ENCODE results near the gene NINJ2. TPM values are rescaled to one million over a fixed set of nuclear protein-coding genes. Genes with fewer than 3 reads are reported as not detected.
A peak's percentile ranks its signal among the peaks of the same experiment; 100 is the strongest.

NINJ2 gene
- total RNA-seq, 4 donors from 2014 or later, result 1.4 to 8.0 (median 5.6) TPM

GRCh38 chr12:645563-646071, 17.6 kb downstream of the NINJ2 start:
- intact Hi-C loops (cut with DNase I; ENCODE audit: low total_unique reads) (no loop called here), in situ Hi-C loops (cut with MboI; ENCODE audit: low pct_ligation_motif_present in 1 of 4, low pct_unique_long_range_greater_than_20kb in 1 of 4, low sequenced_read_pairs in 3 of 4) (no loop called here)
- DNase-seq, result no peak
- Histone ChIP-seq H3K27me3 (no peaks in the 10 kb centered on the region), H3K9me3 (no peaks in the 10 kb centered on the region), H3K4me1 (peaks cover 6 to 42% (median 29%) of the 10 kb centered on the region in 4 donors), H3K27ac (peak overlapping the region; percentile 93 to 98 (median 95)), H3K4me3 (no peak overlapping the region), H3K36me3 (no peaks in the 10 kb centered on the region)
- no peak for TF ChIP-seq CTCF (IDR thresholded peaks at IDR 0.05)
- peak in 1 of 3 donors; percentile 5 for TF ChIP-seq POLR2AphosphoS5 (IDR thresholded peaks at IDR 0.05)
- TF ChIP-seq EP300 (IDR thresholded peaks at IDR 0.05; ENCODE audit: low read depth), result no peak
- no peak for TF ChIP-seq POLR2A (IDR thresholded peaks at IDR 0.05)
- 32 to 36% methylated on average over 8 of the region's 8 CpGs for WGBS, 2 donors (ENCODE audit: low coverage in 1 of 2)

GRCh38 chr12:644818-645552, 18.3 kb downstream of the NINJ2 start:
- Histone ChIP-seq H3K9me3 (no peaks in the 10 kb centered on the region), H3K4me1 (peaks cover 6 to 42% (median 29%) of the 10 kb centered on the region in 4 donors), H3K27ac (peak overlapping the region; percentile 93 to 98 (median 95)), H3K36me3 (no peaks in the 10 kb centered on the region), H3K4me3 (no peak overlapping the region), H3K27me3 (no peaks in the 10 kb centered on the region)
- WGBS, 2 donors (ENCODE audit: low coverage in 1 of 2), result 80 to 87% methylated on average over 6 of the region's 6 CpGs
- DNase-seq, result no peak
- TF ChIP-seq EP300 (IDR thresholded peaks at IDR 0.05; ENCODE audit: low read depth), result no peak
- no peak for TF ChIP-seq POLR2A (IDR thresholded peaks at IDR 0.05)
- TF ChIP-seq POLR2AphosphoS5 (IDR thresholded peaks at IDR 0.05), result no peak
- no peak for TF ChIP-seq CTCF (IDR thresholded peaks at IDR 0.05)
- intact Hi-C loops (cut with DNase I; ENCODE audit: low total_unique reads) (loop anchor here (5.0 kb wide), 1 partner anchor 107 kb away; the partner anchor contains the start of gene WNK1), in situ Hi-C loops (cut with MboI; ENCODE audit: low pct_ligation_motif_present in 1 of 4, low pct_unique_long_range_greater_than_20kb in 1 of 4, low sequenced_read_pairs in 3 of 4) (no loop called here)

GRCh38 chr12:644303-644639, 19.0 kb downstream of the NINJ2 start:
- H3K27ac ChIP-seq, result peak overlapping the region; percentile 93 to 98 (median 95)
- no peaks in the 10 kb centered on the region for H3K36me3 ChIP-seq
- no peak for TF ChIP-seq POLR2AphosphoS5 (IDR thresholded peaks at IDR 0.05)
- no peak for TF ChIP-seq POLR2A (IDR thresholded peaks at IDR 0.05)
- no peak for TF ChIP-seq EP300 (IDR thresholded peaks at IDR 0.05; ENCODE audit: low read depth)
- TF ChIP-seq CTCF (IDR thresholded peaks at IDR 0.05), result no peak
- H3K27me3 ChIP-seq, result no peaks in the 10 kb centered on the region
- no peak overlapping the region for H3K4me3 ChIP-seq
- intact Hi-C loops (cut with DNase I; ENCODE audit: low total_unique reads), result loop anchor here (5.0 kb wide), 1 partner anchor 108 kb away; the partner anchor contains the start of gene WNK1
- H3K9me3 ChIP-seq, result no peaks in the 10 kb centered on the region
- peaks cover 6 to 42% (median 29%) of the 10 kb centered on the region in 4 donors for H3K4me1 ChIP-seq
- 68 to 90% methylated on average over 3 to 6 of the region's 6 CpGs for WGBS, 2 donors (ENCODE audit: low coverage in 1 of 2)
- no peak for DNase-seq
- in situ Hi-C loops (cut with MboI; ENCODE audit: low pct_ligation_motif_present in 1 of 4, low pct_unique_long_range_greater_than_20kb in 1 of 4, low sequenced_read_pairs in 3 of 4), result no loop called here

GRCh38 chr12:643475-644302, 19.6 kb downstream of the NINJ2 start:
- Histone ChIP-seq H3K36me3 (no peaks in the 10 kb centered on the region), H3K9me3 (no peaks in the 10 kb centered on the region), H3K4me3 (peak overlapping the region; percentile 48 to 81 (median 74)), H3K4me1 (peaks cover 6 to 42% (median 29%) of the 10 kb centered on the region in 4 donors), H3K27me3 (no peaks in the 10 kb centered on the region), H3K27ac (peak overlapping the region; percentile 93 to 98 (median 95))
- intact Hi-C loops (cut with DNase I; ENCODE audit: low total_unique reads), result loop anchor here (2.0 to 5.0 kb wide), 2 partner anchors 71 to 109 kb away; partner anchors contain the start of gene WNK1
- DNase-seq, result peak; percentile 42
- WGBS, 2 donors (ENCODE audit: low coverage in 1 of 2), result 23 to 55% methylated on average over 9 to 32 of the region's 33 CpGs
- no peak for TF ChIP-seq CTCF (IDR thresholded peaks at IDR 0.05)
- in situ Hi-C loops (cut with MboI; ENCODE audit: low pct_ligation_motif_present in 1 of 4, low pct_unique_long_range_greater_than_20kb in 1 of 4, low sequenced_read_pairs in 3 of 4), result no loop called here
